Measurements from ENCODE around the gene ARHGAP15.

ARHGAP15 gene

GRCh38 chr2:143604566-143604959 lies 475.3 kb downstream of the ARHGAP15 start:
- in situ Hi-C loops (cut with MboI; ENCODE audit: low sequenced_read_pairs), result no loop called here

DNA sequence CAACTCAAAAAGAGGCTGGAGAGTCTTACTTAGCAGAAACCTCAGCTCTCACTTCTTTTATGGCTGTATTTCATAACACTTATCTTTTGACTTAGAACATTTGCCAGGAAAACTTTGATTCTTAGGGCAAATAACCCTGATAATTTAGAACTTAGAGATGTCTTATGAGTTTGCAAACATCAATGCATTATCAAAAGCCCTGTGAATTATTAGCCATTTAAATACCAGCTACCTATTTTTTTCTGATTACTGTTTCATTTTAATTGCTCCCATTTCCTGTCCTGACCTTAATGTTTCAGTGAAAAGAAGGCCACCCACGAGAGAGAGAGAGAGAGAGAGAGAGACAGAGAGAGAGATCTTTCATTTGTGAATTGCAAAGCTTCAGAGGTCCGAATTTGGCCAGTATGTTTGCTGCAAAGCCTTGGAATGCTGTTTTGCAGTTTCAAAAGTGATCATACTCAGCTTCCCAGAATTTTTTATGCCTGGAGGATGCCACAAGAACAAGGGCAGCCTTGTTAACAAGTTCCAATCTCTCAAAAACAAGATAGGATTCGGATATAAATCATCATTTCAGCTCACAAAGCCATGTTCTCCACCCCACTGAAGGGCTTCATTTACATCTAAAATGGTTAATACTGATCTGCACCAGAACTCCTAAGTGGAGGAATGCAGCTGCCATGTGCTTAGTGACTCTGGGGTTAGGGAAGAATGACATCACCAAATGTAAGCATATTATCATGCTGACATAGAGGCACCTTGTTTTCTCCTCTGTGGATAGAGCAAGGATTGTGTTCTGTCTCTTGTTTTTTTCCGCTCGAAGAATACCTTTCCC lies 478.2 kb downstream of the ARHGAP15 start:
- in situ Hi-C loops (cut with MboI; ENCODE audit: low sequenced_read_pairs), result no loop called here

DNA sequence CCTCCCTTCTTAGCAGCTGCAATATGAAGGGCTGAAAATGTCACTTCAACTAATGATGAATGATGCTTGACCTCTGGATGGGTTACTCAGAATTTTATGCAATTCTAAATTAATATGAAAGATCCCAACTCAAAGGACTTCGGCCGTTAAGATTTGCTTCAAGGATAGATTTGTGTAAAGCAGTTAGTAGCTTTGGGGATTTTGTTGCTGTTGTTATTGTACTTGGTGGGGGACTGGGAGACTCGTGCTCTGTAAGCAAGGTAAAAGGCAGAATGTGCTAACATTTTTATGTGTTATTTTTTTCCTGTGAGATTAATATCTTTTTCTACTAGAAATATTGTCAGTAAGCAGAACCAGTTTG lies 478.8 kb downstream of the ARHGAP15 start:
- in situ Hi-C loops (cut with MboI; ENCODE audit: low sequenced_read_pairs), result no loop called here

DNA sequence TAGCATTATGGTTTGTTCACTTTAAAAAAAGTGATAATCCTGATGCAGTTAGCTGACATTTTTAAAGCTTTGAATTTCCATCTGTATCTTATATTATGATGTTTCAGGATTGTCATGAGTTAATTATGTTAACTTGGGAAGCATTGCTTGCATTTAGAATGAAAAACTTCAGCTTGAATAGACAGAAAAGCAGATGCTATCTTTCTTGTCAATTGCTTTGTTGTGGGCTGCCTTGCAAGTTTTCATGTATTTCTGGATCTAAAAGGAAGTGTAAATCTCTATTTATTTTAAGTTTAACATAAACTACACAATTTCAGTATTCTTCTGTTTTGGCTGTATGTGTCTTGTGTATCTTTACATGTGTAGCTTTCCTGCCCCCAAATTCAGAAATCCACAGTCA lies 479.5 kb downstream of the ARHGAP15 start:
- in situ Hi-C loops (cut with MboI; ENCODE audit: low sequenced_read_pairs), result no loop called here

DNA sequence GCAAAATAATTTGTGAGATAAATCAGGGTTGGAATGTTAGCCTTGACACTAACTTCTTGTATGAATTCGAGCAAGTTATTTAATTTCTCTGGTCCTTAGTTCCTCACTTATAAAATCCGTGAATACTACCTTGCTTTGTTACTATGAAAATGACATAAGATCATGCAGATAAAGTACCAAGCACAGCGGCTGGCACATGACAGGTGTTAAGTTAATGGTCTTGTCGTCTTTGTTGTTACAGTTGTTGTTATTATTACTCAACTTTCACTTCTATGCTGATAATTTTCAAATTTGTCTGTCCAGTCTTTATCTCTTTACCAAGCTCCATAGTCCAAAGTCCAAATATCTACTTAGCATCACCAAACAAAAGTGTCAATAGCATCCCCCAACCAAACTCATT lies 482.1 kb downstream of the ARHGAP15 start:
- in situ Hi-C loops (cut with MboI; ENCODE audit: low sequenced_read_pairs), result no loop called here

GRCh38 chr2:143615562-143615961 lies 486.3 kb downstream of the ARHGAP15 start:
- in situ Hi-C loops (cut with MboI; ENCODE audit: low sequenced_read_pairs), result no loop called here

DNA sequence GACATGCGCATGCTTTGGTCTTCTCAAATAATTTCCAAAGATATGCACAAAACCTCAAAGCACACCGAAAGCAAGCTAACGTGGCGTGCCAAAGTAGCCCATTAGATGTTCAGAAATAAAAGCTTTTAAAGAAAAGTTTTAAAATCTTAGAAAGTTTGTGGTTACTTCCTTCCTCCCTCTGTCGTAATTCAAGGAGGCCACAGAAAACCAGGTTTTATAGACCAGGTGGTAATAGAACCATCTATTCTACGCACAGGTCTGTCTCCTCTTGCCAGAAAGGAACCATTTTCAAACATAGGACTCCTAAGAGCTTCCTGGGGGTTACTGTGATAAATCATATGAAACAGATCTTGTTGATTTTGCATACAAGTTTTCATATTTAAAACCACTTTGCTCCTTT lies 487.2 kb downstream of the ARHGAP15 start:
- in situ Hi-C loops (cut with MboI; ENCODE audit: low sequenced_read_pairs), result no loop called here

DNA sequence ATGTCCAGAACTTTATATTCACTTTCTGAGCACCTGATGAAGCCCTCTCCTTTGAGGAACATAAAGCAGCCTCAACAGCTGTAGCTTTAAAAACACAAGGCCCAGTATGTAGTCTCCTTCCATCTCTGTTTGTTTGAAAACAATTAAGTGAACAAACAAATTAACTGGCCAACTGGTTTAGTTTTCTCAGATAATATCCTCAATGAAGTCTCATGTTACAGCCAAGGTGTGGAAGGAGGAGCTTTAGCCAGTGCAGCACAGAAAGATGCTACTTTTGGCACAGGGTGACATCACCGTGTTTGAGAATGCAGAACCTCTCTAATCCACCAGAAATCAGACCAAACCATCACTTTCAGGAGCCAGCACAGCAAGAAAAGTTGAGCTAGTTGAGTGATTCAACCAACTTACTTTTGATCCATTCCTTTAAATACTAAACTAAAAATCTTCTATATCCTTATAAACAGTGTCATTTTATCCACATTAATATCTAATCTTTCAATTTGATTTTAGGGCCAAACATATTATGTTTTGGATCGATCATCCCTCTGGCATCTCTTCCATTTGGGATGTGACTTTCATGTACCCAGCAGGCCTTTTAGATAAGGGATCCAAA lies 488.7 kb downstream of the ARHGAP15 start:
- in situ Hi-C loops (cut with MboI; ENCODE audit: low sequenced_read_pairs), result no loop called here

GRCh38 chr2:143622106-143622505 lies 492.9 kb downstream of the ARHGAP15 start:
- in situ Hi-C loops (cut with MboI; ENCODE audit: low sequenced_read_pairs), result no loop called here

DNA sequence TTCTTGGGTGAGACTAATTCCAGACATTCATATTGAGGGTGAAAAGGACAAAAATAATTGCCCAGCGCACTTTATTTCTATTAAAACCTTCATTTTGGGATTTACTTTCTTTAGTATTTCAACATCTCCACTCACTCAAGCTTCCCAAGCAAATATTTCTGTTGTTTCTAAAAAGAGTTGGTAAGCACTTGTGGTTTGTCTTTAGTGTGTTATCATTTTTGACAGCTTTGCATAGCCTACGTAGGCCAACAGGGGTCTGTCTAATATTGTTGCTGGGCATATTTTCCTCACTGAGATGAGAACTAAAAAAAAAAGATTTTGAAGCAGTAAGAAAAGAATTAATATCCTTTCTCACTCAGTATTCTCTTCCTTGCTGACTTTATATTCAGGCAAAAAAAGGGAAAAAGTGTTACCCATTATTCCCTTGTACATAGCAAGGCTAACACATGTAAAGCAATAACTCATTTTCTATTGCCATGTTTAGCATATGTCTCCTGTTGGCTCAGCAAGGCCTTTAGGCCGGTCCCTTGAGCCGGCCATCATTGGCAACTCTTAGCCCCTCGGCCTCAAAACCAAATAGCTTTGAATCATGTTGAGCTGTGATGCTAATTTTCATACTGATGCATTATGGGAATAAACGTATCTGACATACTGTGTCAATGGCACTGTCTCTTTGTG lies 494.2 kb downstream of the ARHGAP15 start:
- in situ Hi-C loops (cut with MboI; ENCODE audit: low sequenced_read_pairs), result no loop called here

- in situ Hi-C loops (cut with MboI; ENCODE audit: low sequenced_read_pairs), result no loop called here
Observed at GRCh38 chr2:143623909-143624260, 494.7 kb downstream of the ARHGAP15 start.

DNA sequence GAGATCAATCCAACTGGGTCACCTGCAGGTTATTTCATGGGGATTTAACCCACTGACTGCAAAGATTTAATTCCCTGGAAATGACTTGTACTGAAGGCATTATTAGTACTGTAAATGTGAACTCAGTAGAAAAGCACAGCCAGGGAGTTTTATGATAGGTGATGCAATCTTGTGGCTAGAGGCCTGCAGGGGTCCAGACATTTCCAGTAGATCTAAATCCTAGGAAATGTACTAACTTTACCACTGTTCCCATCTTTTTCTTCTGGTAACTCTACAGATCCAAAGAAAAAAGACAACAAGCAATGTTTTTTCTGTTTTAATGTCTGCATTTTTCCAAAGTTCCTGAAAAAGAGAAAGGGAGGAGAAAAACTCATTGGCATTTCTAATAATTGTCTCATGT lies 500.1 kb downstream of the ARHGAP15 start:
- in situ Hi-C loops (cut with MboI; ENCODE audit: low sequenced_read_pairs), result no loop called here

DNA sequence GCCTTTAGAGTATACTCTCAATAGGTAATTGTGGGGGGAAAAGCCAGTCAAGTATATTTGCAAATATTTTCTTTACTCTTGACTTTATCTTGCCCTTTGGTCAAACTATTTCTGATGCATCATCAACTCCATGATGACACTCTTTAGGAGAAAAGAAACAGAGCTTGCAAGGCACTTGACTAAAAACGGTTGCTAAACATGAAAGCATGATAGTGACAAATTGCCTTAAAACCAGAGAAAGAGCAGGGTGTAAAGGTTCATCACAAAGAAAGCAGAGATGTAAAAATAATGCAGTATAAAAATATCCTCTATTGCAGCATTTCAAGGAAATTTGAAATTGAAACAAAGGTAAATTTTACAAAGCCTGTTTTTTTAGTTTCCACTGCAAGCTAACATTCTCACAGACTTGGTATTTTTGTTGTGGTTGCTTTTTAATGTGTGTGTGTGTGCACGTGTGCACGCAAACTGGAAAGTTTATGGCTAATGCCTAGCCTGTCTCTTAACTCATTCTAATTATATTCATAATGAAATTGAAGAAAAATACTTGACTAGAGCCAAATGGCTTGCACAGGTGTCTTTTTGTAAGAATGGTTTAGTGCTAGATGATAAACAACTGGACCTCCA lies 503.6 kb downstream of the ARHGAP15 start:
- in situ Hi-C loops (cut with MboI; ENCODE audit: low sequenced_read_pairs), result no loop called here

GRCh38 chr2:143633419-143633818 lies 504.2 kb downstream of the ARHGAP15 start:
- in situ Hi-C loops (cut with MboI; ENCODE audit: low sequenced_read_pairs), result no loop called here

GRCh38 chr2:143635302-143635701 lies 506.1 kb downstream of the ARHGAP15 start:
- in situ Hi-C loops (cut with MboI; ENCODE audit: low sequenced_read_pairs), result no loop called here

GRCh38 chr2:143635936-143636335 lies 506.7 kb downstream of the ARHGAP15 start:
- in situ Hi-C loops (cut with MboI; ENCODE audit: low sequenced_read_pairs), result no loop called here

GRCh38 chr2:143640826-143641225 lies 511.6 kb downstream of the ARHGAP15 start:
- in situ Hi-C loops (cut with MboI; ENCODE audit: low sequenced_read_pairs), result no loop called here

DNA sequence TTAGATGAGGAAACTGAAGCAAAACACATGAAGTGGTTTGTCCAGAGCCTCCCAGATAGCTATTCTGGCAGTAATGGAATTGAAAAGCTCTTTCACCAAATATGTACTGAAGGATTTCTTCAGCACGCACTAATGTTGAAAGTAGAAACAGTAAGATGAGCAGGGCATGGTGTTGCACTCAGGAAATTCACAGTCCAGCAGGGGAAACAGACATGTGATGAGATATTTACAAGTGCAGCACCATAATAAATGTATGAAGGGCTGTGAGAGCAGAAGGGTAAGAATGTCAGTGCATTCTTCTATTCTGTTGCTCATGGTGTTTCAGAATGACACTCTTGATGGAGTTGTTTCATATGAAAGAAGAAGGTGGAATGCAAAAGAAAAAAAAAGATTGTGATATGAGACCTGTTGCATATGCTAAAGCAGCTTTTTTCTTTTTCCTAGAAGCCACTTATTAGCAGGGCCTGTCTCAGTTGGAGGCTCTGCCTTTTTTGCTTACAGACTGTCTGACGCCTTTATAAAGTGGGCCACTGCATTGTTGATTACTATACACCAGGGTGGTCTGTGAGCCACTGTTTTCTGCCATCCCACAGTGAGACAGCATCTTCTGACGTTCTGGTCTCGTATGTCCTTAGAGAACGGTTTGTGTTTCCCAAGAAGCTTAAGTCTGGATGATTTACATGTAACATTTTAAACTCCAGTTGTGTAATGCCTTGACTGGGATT lies 516.9 kb downstream of the ARHGAP15 start:
- in situ Hi-C loops (cut with MboI; ENCODE audit: low sequenced_read_pairs), result no loop called here

GRCh38 chr2:143649226-143649740 lies 520.1 kb downstream of the ARHGAP15 start:
- in situ Hi-C loops (cut with MboI; ENCODE audit: low sequenced_read_pairs), result no loop called here

DNA sequence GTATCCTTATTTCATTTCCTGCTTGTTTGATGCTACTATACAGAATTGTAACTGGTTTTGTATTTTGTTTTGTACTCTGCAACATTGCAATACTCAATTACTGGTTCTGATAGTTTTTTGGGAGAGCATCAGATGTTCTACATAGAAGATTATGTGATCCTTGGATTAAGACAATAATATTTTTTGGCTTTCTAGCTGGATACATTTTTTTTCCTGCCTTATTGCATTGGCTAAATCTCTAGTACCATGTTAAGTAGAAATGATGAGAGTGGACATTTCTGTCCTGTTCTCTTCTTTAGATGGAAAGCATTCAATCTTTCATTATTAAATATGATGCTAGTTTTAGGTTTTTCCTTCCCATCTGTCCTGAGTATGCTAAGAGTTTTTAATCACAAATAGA lies 523.5 kb downstream of the ARHGAP15 start:
- in situ Hi-C loops (cut with MboI; ENCODE audit: low sequenced_read_pairs), result no loop called here

- in situ Hi-C loops (cut with MboI; ENCODE audit: low sequenced_read_pairs), result no loop called here
Observed at GRCh38 chr2:143668234-143668633, 539.0 kb downstream of the ARHGAP15 start.
